T-helper 2 cell (primary cell): ENCODE data around the gene KCTD15.
A peak's percentile ranks its signal among the peaks of the same experiment; 100 is the strongest.

ENCODE experiments used
- DNase-seq, 5 experiments: peaks; one replicate each; pipeline versions ENCODE4 v3.0.0 to v3.0.0-alpha.2; 2012 to 2022

The KCTD15 gene

DNA sequence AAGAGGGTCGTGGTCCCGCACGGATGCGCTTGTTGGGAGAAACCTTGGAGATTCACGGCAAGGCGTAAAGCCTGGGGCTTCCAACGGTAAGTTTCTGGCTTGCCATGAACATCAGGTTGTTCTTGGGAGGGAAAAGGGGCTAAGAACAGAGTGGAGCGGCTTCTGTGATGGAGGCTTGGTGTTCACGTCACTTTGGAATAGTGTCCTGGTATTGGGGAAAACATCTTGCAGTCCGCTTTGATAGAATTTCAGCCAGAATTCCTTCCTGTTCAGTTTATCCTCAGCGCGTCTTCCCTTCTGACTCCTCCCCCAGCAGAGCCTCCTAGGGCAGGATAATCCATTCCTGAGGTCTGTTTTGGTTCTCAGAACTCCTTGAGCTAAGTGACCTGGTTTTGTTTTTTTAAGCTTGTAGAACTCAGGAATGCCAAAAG lies 2.0 kb downstream of the KCTD15 start:
- no peak for DNase-seq

DNA sequence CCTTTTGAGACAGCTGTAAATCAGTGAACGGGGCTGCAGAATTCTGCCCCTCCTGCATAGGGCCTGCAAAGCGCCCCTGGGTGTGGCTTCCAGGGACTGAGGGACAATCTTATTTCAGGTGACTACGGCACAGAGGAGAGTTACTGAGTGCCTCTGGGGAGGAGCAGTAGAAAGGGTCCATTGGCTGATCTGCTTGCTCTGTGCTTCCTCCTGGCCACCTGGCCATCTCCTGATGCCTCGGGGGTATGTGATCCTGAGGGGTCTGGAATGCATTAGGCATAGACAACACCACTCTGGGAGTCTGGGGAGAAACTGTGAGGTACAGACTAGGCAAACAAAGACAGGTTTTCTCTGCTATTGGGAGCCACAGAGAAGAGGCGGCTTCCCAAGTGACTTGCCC lies 2.8 kb downstream of the KCTD15 start:
- DNase-seq = no peak

DNA sequence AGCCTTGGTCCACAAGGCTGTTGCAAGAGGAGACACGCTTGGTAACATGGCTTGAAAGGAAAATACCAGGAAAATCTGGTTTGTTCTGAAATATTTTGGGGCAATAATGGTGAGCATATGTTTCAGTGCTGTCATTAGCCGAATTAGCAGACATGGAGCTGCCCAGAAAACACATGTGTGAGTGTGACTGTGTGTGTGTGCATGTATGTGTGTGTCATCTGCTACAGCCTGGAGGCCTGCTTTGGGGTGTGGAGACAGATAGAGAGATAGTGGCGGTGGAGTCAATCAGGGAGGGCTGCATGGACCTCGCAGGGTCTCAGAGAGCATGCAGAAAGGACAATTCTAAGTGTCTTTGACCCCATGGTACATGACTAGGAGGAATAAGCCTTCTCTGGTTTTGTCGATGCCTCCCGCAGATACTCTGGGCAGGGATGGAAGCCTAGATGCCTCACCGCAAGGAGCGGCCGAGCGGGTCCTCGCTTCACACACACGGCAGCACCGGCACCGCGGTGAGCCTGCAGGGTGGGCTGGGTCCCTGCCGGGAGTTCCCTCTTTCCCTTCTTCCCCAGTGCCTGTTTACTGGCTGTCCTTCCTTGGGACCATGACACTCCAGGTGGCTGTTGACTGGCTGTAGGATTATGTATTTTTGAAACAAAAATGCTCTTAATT lies 3.5 kb downstream of the KCTD15 start:
- DNase-seq = no peak

DNA sequence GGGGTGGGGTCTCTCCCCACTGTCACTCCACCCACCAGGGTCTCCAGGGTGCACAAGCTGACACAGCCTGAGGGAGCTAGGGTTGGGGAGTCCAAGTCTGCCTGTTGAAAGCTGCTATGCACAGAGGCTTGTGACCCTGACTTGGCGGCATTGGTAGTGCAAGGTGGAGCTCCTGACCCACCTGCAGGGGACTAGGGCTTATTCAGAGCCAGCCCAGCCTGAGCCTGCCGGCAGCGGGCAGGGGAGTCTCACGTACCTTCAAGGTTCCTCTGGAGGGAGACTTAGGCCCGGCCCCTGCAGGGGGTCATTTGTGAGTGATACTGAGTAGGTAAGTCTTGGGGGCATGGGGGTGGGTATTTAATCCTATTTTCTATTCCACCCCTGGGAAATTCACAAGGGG lies 4.7 kb downstream of the KCTD15 start:
- no peak for DNase-seq

DNA sequence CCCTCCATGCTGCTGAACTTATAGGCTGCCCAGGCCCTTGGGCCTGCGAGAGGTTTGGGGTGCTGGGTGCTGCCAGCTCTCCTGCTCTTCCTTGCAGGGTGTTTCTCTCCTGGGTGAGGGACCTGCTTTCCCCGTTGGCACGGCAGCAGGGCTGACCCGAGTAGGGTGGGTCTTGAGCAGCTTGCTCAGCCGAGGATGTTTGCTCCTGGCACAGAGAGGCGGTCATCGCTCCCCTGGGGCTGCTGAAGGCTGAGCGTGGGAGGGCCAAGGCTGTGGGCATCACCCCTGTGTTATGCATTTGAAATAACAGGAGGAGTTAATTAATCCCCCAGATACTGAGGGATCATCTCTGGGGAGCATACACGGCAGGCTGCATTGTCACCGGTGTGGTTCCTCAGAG lies 5.3 kb downstream of the KCTD15 start:
- DNase-seq = no peak

DNA sequence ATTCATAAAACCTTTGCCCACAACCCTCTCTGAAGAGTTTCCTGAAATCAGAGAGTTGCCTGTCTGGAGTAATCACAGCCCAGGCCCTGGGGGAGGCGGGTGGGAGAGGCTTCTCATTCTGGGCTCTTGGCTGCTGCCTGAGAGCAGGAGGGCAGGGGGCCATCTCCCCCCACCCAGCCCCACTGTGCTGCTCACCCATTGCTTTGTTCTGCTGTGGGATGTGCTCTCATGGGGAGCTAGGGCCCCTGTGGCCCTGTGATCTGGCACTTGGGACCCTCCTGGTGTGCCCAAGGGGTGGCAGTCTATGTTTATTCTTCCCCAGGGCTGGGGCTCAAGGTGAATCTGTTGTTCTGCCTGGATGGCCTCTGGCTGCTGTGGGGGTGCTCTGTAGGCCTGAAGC lies 6.1 kb downstream of the KCTD15 start:
- no peak for DNase-seq

DNA sequence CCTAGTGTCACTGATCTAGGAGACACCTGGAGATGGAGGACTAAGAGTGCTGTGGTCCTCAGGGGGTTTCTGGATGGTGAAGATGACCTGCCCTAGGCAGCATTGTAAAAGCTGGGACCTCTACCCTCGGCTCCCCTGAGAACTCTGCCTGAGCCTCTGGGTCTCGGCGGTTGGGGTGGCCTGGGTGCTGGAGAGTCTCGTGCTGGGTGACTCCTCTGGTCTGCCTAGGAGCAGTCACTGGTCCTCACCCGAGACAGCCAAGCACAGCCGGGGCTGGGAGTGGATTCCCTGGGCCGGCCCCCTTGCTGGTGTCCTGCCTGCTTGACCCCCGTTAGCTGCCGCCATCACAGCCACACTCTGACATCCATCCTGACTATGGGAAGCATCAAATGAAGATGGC lies 6.7 kb downstream of the KCTD15 start:
- DNase-seq = no peak

DNA sequence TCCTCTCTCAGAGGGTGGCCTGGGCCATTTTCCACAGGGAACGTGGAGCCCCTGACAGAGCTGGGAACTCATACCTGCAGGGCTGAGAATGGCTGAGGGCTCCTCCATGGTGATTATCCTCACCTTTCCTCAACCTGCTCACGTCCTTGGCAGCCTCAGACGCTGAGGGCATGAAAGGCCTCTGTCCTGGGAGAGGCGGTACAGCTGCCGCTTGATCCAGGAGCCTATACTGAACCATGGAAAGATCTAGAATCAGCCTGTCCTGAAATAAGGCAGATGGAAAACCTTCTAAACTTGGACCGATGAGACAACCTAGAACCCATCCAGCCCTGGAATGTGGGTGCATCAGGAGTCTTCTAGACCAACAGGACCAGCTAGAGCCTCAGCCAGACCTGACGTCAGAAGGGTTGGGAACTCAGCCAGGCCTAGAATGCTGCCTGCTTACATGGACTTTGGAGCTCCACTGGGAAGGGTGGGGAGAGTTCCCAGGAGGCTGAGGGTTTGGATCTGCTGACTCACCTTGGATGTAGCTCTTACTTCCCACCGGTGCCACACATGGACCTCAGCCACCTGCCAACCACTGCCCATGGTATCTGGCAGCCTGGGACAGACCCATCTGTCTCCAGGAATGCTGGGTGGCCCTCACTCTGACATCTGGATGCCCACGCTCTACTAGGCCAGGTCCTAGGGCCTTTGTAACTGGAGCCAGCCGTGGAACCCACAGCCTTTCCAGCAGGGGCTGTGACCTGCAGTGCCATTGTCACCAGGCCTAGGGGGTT lies 7.5 kb downstream of the KCTD15 start:
- no peak for DNase-seq

DNA sequence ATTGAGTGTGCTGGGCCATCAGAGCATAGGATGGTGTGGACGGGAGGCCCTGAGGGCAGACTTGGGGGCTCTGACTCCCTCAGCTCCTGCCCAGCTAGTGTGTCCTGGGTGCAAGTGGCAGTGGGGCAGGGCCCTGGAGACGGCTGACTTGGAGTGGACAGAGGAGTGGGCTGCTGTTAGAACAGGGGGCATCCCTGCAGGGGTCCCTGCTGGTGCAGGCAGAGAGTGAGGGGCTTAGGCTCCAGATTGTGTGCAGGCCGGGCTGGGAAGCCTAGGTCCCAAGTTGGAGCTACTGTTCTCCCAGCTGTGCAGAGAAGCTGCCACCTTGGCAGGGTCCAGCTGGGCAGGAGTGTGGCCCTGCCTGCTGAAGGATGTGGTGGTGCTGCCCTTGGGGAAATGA lies 8.6 kb downstream of the KCTD15 start:
- DNase-seq = no peak

DNA sequence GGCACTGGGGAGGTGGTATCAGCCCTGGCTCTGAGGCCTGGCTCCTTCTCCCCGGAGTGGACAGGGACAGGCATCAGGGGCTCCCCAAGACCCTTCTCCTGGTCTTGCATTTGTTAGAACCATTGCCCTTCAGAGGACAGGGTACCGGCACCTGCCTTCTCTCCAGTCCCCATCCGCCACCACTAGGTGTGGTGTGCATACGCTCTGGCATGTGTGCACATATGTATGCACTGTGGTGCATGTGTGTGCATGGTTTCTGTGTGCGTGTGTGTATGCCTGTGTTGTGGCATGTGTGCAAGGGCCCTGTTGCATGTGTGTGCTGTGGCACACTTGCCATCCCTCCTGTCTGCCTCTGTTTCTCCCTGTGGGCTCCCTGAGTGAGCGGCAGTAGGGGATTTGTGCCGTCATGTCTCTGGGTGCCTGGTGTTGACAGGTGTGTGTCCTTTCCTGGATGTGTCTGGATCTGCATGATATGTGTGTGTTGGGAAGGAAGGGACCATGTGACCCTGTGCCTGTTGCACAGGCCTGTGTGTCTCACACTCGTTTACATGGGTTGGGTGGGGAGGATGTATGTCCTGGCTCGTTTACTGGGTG lies 9.3 kb downstream of the KCTD15 start:
- no peak for DNase-seq

DNA sequence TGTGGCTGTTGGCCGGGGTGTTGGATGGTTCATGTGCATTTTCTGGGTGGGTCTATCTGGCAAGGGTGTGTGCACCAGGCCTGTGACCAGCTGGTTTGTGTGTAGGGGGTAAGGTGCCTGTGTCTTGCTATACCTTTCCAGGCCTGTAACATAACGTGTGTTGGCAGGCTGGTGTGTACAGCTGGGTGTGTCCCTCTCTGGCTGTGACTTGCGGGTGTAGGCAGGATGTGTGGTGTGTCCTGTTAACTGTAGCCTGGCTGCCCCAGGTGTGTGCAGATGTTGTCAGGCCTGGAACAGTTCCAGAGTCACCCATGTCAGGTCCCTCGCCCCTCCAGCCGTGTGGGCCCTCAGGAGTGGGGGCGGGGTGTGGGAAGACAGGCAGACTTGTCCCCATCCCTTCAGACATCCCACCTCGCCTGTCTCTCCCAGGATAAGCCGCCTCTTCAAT lies 9.8 kb downstream of the KCTD15 start:
- peak in 1 of 5 experiments; percentile 62 for DNase-seq

DNA sequence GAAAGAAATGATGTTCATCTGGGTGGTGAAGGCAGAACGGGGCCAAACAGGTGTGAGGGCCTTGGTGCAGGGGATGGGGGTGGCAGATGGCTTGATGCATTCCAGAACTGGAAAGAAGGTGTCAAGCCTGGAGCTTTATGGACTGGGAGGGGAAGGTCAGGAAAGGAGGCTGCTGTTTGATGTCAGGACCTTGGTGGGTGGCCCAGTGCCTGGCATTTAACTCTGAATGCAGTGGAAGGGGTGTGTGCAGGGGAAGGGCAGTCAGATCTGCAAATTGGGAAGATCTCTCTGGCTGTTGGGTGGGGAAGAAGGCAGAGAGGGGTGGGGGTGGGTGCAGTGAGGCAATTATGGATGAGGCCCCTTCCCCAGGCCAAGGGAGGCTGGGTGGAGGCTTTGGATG lies 11.7 kb downstream of the KCTD15 start:
- DNase-seq = no peak

DNA sequence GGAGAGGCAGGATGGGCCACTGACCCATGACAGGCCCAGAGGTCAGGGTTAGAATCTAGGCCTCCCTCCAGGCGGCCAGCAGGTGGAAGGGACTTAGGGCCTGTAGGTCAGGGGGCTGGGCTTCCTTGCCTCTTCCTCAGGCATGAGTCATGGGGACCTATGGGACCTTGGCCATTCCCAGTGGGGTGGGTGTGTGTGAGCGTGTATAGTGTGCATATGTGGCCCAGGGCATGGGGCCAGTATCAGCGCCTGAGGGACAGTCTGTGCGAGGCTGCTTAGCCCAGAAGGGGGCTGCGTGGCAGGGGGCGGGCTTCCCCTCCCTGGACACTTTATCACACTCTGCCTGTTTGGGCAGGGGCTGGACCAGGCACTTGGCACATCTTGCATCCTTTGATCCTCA lies 13.3 kb downstream of the KCTD15 start:
- DNase-seq = no peak

DNA sequence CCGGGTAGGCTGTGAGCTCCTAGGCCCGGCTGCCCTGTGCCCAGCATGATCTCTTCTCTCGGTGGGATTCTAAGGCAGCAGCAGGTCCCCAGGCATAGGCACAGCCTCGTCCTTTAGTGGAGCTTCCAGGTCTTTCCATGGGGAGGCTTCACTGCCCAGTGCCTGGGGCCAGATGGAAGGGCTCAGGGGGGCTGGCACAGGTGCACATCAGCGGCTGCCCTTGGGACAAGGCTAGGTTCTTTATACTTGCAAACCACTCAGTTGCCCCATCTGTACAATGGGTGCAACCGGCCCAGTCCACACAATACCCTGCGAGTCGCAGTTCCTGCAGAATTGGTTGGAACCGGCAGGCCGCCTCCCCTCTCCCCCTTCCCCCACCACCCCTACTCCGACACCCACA lies 14.2 kb downstream of the KCTD15 start:
- no peak for DNase-seq

DNA sequence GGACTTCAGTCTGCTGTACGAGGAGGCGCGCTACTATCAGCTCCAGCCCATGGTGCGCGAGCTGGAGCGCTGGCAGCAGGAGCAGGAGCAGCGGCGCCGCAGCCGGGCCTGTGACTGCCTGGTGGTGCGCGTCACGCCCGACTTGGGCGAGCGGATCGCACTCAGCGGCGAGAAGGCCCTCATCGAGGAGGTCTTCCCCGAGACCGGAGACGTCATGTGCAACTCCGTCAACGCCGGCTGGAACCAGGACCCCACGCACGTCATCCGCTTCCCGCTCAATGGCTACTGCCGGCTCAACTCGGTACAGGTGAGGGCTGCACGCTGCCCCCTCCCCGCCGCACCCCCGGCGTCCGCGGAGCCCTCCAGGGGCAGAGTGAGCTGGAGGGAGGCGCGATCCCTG lies 14.6 kb downstream of the KCTD15 start:
- DNase-seq = no peak

DNA sequence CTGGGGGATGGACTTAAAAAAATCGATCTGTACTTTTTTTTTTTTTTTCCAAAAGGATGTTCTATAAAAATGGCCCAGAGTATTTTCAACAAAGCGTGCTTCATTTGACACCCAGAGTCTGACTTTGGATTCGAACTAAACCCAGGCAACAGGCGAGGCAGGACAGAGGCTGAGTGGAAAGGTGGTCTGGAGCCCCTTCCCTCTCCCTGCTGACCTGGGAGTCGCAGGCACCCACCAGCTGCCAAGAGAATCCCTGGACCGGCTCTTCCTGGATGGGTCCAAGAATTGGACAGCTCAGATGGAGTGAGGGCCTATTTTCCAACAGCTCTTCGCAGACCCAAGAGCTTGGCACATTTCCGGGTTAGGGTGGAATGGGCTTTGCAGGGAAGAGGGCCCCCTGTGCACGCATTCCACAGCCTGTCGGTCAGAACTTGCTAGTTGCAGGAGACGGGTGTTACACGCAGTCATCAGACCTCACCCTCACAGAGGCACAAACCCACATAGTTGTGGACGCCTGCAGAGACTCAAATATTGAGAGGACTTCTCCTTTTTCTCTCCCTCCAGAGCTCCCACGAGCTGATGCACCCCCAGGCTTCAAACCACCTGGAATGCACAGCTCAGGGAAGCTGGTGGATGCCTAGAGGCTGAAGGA lies 15.2 kb downstream of the KCTD15 start:
- DNase-seq = no peak

DNA sequence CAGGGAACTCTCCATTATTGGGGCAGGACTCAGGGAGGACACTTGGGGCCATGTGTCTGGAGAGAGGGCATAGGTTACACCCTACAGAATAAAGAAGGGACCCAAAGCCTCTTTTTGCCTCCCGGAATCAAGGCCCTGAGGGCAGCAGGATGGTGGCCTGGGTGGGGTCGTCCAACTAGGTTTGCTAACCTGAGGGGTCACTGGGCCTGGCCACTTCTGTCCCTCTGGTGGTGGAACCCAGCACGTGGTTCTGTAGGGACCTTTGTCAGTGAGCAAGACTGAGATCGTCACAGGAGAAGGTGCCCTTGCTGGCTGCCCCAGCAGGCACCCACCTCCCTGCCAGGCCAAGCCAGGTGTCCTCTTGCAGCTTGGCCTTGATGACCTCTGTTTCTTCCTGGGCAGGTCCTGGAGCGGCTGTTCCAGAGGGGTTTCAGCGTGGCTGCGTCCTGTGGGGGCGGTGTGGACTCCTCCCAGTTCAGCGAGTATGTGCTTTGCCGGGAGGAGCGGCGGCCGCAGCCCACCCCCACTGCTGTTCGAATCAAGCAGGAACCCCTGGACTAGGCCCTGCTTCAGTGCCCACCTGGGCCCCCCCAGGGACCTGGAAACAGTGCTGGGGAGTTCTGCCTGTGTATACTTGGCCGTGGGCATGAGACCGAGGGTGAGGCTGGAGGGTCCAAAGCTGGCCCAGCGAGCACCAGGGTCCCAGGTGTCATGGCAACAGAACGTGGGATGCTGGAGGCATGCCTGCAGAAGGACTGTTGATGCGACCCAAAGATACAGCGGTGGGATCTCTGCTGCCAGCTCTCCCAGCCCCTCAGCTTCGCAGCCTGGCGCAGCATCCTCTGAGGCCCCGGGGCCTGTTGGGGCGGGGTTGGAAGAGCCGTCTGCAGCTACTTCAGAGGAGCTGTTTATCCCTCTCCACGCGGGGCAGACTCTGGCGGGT lies 16.0 kb downstream of the KCTD15 start:
- no peak for DNase-seq

DNA sequence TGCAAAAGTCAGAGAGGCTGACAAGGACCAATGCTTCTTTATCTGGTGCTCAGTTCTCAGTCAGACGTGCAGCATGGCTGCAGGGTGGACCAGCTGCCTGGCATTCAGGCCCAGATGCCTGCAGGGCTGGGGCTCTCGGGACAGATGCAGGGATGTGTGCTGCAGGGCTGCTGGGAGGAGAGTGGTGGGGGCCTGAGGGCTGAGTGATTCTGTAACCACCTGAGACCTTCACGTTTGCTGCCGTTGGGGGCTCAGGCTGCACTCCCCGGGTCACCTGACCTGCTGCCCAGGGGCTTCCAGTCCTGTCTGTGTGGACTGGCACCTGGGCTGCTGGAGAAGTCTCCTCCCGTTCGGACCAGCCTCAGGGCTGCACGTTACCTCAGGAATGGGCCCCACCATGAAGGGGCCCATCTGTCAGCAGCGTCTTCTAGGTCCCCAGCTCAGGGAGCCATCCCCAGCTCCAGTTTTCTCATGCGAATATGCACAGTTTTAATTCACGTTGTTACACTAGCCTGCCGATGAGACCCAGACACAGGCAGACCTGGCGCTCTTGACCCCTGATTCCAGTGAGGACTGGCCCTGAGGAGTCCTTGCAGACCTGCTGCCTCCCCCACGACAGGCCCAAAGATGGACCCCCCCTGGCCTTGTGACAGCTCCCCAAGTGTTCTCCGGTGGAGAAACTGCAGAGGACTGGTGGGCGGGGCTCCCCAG lies 16.9 kb downstream of the KCTD15 start:
- DNase-seq = no peak

DNA sequence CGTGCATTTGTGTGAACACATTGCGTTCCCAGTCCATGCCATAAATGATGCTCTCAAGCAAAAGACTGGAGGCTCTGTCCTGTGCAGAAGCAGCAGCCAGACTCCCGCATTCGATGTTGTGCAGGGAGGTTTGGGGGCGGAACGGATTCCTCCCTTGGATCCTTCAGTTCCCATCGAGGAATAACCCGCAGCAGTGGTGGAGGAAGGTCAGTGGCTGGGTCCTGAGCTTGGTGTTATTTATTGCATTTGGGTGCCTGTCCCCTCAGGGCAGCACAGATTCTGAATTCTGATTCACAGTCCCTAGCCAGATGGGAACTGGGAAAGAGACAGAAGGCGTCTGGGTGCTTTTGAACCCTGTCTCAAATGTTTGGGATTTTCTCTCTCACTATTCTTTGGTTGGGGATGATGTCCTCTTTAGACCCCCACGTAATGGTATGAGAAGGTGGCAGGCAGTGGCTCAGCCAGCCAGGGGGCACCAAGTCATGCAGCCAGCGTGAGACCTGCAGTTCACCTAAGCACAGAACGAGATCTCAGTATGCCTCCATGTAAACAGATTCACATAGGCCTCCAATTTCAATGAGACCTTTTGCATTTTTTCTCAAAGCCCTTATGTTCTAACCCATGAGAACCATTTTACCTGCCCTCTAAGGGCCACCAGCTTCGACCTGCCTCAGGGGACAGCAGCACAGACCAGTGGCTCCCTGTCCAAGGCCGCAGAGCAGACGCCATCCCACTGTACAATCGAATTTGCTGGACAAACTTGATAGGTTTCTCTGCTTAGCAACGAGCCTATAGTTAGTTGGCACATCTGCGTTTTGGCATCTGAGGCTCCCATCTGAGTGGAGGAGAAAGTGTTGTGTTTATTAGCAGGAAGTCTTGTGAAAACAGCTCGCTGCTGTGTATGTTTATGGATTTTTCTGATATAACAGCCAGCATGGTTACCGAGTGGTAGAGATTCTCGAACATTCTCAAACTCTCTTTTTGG lies 17.8 kb downstream of the KCTD15 start:
- no peak for DNase-seq
